ENCODE measurements around the gene TMEM243.

GRCh38 chr7:87213252-87213651 is 6.3 kb downstream of the TMEM243 start:
- no peak for TF ChIP-seq CTCF (IDR thresholded peaks at IDR 0.05; ENCODE audit: insufficient read depth, low read depth, low read length)
- TF ChIP-seq EZH2 (IDR thresholded peaks at IDR 0.05; ENCODE audit: insufficient read depth, low read length), result no peak
